SK-N-MC (cell line): ENCODE measurements around the gene LRRC63.

ENCODE experiments used
- DNase-seq: peaks from one replicate; pipeline ENCODE4 v3.0.0-alpha.2; 2011; ENCODE audit warnings: low read depth, low spot score
- H3K27ac ChIP-seq: fragments of 200-600 bp; sonication (generic); 2 replicates; pipeline ENCODE4 v1.5.1; 2016; ENCODE audit warnings: mixed run types
- H3K36me3 ChIP-seq: fragments of 200-600 bp; sonication (generic); 2 replicates; pipeline ENCODE4 v1.6.1; 2017; ENCODE audit warnings: antibody characterized with exemption, low read length, mixed read lengths; ENCODE audit not compliant: insufficient read depth
- H3K4me3 ChIP-seq: fragments of 200-600 bp; sonication (generic); 2 replicates; pipeline ENCODE4 v1.5.1; 2016
- H3K9ac ChIP-seq: fragments of 200-600 bp; sonication (generic); 2 replicates; pipeline ENCODE4 v1.8.0; 2017; ENCODE audit warnings: mixed run types, mixed read lengths; ENCODE audit not compliant: insufficient read length
- H3K9me3 ChIP-seq: fragments of 200-600 bp; sonication (generic); 2 replicates; pipeline ENCODE4 v1.6.1; 2017; ENCODE audit warnings: low read depth, mild to moderate bottlenecking, antibody characterized with exemption, low read length, moderate library complexity, mixed read lengths
- EZH2 ChIP-seq: fragments of 200-600 bp; sonication (generic); IDR thresholded peaks from one replicate; pipeline ENCODE4 v1.6.1; 2017; ENCODE audit warnings: antibody characterized with exemption
- FOXP2 ChIP-seq: optimal IDR thresholded peaks from 2 replicates; pipeline ENCODE3; 2011; ENCODE audit warnings: mild to moderate bottlenecking, moderate library complexity; ENCODE audit not compliant: insufficient read depth; ENCODE audit errors: extremely low read length, control extremely low read depth
- POLR2AphosphoS5 ChIP-seq: IDR thresholded peaks from 2 replicates; pipeline ENCODE4 v1.6.1; 2012; ENCODE audit warnings: mild to moderate bottlenecking, low read depth, low read length, borderline replicate concordance

Gene LRRC63

DNA sequence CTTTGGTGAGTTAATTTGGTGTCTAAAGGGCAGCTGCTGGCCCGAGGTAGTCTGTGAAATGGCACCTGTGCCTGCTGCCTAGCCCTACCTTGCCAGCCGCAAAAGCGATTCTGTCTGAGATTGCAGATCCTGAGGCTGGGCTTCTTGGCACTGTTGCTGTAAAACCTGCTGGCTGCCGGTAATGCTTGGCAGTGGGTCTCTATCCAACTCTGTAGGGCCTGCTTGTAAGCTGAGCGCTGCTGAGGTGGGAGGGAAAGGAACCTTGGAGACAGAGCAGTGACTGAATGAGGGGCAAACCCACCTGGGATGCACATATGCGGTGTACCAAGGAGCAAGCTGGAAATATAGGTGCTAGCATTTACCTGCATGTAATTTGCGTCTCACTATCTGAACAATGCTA is 41.5 kb upstream of the LRRC63 start:
- Histone ChIP-seq H3K36me3 (no peaks in the 10 kb centered on the region), H3K27ac (no peak overlapping the region)

DNA sequence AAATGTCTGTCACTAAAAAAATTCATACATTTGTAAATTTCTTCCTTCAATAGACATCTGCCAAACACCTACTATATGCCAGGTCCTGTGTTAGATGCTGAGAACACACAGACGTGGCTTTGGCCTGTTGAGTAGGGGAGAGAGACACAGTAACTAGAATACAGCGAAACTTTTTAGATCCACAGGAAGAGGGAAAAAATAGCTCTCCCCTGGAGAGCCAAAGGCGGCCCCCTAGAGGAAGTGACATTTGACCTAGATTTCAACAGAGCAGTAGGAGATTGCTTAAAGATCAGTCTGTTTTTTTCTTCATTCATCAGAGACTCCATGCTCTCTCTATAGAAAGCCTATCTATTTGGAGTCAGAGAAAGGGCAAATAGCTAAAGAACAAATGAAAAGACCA is 41.0 kb upstream of the LRRC63 start:
- Histone ChIP-seq H3K4me3 (no peak overlapping the region), H3K9ac (no peak overlapping the region), H3K9me3 (no peaks in the 10 kb centered on the region), H3K27ac (no peak overlapping the region), H3K36me3 (no peaks in the 10 kb centered on the region)
- TF ChIP-seq POLR2AphosphoS5, result no peak
- no peak for TF ChIP-seq EZH2
- TF ChIP-seq FOXP2, result no peak
- no peak for DNase-seq

More for the DNA sequence above, 41.5 kb upstream of the LRRC63 start:
- no peak for TF ChIP-seq FOXP2
- TF ChIP-seq EZH2, result no peak
- TF ChIP-seq POLR2AphosphoS5, result no peak
- Histone ChIP-seq H3K9ac (no peak overlapping the region), H3K4me3 (no peak overlapping the region), H3K9me3 (no peaks in the 10 kb centered on the region)
- DNase-seq, result no peak

DNA sequence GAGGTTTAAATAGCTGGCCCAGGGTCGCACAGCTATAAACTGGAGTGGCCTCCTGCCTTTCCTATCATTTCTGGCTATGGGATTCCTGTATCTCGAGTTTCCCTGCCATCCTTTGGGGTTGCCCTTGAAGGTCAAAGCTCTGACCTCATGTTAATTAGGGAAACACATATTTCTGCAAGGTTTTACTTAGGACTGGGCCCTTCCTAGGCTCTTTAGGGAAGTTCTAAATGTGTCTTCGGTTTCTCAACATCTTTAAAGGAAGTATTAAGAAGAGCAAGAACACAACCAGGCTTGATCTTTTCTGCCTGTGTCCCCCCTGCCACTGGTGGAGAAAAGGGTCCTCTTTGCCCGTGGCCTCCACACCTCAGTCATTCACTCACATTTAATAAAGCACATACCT is 40.5 kb upstream of the LRRC63 start:
- H3K9me3 ChIP-seq, result no peaks in the 10 kb centered on the region
- H3K9ac ChIP-seq, result no peak overlapping the region
- no peak for DNase-seq
- no peaks in the 10 kb centered on the region for H3K36me3 ChIP-seq
- no peak for TF ChIP-seq EZH2
- TF ChIP-seq FOXP2, result no peak
- TF ChIP-seq POLR2AphosphoS5, result no peak
- H3K27ac ChIP-seq, result no peak overlapping the region
- H3K4me3 ChIP-seq, result no peak overlapping the region

DNA sequence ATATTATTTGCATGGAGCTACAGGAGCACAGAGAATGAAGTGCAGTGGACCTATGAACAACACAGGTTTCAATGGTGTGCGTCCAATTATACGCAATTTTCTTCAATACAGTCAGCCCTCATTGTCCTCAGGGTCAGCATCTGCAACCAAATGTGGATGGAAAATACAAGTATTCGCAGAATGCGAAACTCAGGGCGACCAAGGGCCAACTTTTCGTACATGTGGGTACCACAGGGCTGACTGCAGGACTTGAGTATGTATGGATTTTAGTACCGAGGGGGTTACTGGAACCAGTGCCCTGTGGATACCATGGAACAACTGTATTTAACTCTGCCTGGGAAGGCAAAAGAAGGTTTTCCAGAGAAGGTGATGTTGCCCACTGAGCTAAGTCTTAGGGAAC is 40.0 kb upstream of the LRRC63 start:
- no peak for DNase-seq
- H3K4me3 ChIP-seq, result no peak overlapping the region
- no peak overlapping the region for H3K9ac ChIP-seq
- H3K9me3 ChIP-seq, result no peaks in the 10 kb centered on the region
- H3K36me3 ChIP-seq, result no peaks in the 10 kb centered on the region
- TF ChIP-seq EZH2 (no peak), POLR2AphosphoS5 (no peak), FOXP2 (no peak)
- no peak overlapping the region for H3K27ac ChIP-seq

DNA sequence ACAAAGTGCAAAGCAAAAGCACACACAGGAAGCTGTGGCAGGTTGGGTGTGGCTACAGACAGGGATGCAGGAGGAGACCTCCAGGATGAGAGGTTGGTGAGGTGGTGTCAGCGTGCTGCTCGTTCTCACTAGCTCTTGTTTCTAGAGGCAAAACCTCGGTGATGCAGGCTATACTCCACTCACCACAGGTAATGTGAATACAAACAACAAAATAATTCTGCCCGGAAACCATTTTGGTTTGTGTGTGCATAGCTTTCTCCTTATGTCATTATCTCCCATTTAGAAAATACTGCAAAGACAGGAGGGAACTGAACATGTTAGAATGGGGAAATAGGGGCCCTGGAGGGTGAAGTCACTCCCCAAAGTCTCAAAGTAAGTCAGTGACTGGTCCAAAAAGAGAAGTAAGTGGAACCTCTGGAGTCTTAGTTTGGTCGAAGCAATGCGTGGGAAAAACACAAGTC is 39.2 kb upstream of the LRRC63 start:
- H3K9me3 ChIP-seq, result no peaks in the 10 kb centered on the region
- no peak overlapping the region for H3K4me3 ChIP-seq
- TF ChIP-seq EZH2, result no peak
- TF ChIP-seq POLR2AphosphoS5, result no peak
- TF ChIP-seq FOXP2, result no peak
- DNase-seq, result no peak
- no peak overlapping the region for H3K27ac ChIP-seq
- no peaks in the 10 kb centered on the region for H3K36me3 ChIP-seq
- H3K9ac ChIP-seq, result no peak overlapping the region

DNA sequence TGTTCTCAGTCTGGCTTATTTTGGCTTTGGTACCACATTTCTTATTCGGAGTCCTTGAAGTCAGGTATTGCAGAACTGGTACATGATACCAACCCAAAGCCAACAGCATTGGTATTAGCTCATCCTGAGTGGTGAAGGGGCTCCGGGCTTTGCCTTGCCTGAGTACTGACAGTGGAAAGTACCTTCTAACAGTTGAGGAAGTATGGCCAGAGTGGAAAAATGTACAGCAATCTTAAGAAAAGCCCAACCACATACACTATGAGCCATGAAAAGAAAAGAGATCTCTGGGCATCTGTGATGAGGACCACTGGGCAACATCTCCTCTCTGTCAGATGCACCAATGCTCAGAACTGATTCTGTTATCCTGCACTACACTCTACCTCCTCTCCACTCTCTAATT is 38.1 kb upstream of the LRRC63 start:
- Histone ChIP-seq H3K36me3 (no peaks in the 10 kb centered on the region), H3K27ac (no peak overlapping the region), H3K9ac (no peak overlapping the region), H3K9me3 (no peaks in the 10 kb centered on the region), H3K4me3 (no peak overlapping the region)
- TF ChIP-seq EZH2 (no peak), POLR2AphosphoS5 (no peak), FOXP2 (no peak)
- DNase-seq, result no peak

DNA sequence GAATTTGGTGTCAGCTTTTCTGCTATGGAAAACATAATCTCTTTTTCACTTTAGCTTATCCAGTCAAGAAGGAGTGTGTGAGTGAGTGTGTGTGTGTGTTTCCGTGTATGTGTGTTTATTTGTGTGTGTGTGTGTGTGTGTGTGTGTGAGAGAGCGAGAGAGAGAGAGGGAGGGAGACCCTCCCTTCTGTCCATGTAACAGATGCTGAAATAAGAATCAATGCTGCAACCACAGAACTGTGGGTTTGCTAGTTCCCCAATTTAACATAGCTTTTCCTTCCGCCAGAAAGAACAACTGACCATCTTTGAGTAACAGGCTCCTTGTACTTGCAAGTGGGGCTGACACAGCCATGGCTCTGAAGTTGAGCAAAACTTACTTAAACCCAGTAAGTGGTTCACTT is 35.0 kb upstream of the LRRC63 start:
- no peak for TF ChIP-seq EZH2
- TF ChIP-seq FOXP2, result no peak
- TF ChIP-seq POLR2AphosphoS5, result no peak
- Histone ChIP-seq H3K4me3 (no peak overlapping the region), H3K36me3 (no peaks in the 10 kb centered on the region), H3K27ac (peak overlapping the region; percentile 6; the same call in 1 of the 2 replicates), H3K9ac (no peak overlapping the region), H3K9me3 (no peaks in the 10 kb centered on the region)
- DNase-seq, result no peak

DNA sequence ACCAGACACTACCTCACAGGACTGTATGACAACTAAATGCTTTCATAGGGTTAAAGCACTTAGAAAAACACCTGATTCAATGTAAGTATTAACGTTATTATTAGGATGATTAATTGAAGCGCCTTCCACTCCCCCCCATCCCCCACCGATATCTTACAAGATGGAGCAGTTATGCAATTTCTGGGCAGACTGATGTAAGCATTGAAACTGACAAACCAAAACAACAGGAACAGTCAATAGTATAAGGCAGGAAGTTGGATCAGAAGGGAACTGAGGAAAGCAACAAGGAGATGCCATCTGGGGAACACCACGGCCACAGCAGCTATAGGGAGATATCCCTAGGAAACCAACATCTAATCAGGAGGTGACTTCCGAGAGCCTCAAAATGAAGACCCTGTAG is 33.6 kb upstream of the LRRC63 start:
- no peak overlapping the region for H3K4me3 ChIP-seq
- no peaks in the 10 kb centered on the region for H3K9me3 ChIP-seq
- no peaks in the 10 kb centered on the region for H3K36me3 ChIP-seq
- no peak overlapping the region for H3K9ac ChIP-seq
- no peak for DNase-seq
- H3K27ac ChIP-seq, result no peak overlapping the region
- no peak for TF ChIP-seq POLR2AphosphoS5
- TF ChIP-seq EZH2, result no peak
- no peak for TF ChIP-seq FOXP2

DNA sequence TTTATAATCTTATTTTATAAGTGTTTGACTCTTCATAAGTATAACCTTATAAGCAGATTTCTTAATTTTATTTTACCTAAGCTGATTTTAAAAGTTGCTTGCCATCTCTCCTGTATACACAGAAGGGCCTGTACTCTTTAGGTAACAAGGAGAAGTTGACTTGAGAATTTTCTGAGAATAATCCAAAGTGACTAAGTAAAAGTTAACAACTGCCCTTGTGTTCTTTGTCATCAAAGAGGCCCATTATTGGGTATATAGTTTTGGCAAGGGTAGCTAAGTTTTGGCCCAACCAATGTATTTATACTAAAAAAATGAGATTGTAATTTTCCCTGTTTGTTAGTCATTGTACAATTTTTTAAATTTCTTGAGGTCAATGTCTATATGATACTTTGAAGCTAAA is 32.9 kb upstream of the LRRC63 start:
- TF ChIP-seq POLR2AphosphoS5 (no peak), EZH2 (no peak), FOXP2 (no peak)
- H3K36me3 ChIP-seq, result no peaks in the 10 kb centered on the region
- no peak for DNase-seq
- H3K9me3 ChIP-seq, result no peaks in the 10 kb centered on the region
- no peak overlapping the region for H3K4me3 ChIP-seq
- H3K9ac ChIP-seq, result no peak overlapping the region
- peak overlapping the region; percentile 47; the same call in 1 of the 2 replicates for H3K27ac ChIP-seq
